Left hindlimb (tissue), 1 donor: Measurements from ENCODE around the gene GRPEL1.
"Not testable (repeated sequence)": the region's sequence is repeated elsewhere in the genome, so short reads cannot be mapped to it uniquely, and the experiment has no call there.

ENCODE experiments used
- DNase-seq: peaks from one replicate; pipeline ENCODE4 v3.0.0-alpha.2; 2018

The GRPEL1 gene

GRCh38 chr4:7089213-7089986 is 21.5 kb upstream of the GRPEL1 start:
- no peak for DNase-seq

- DNase-seq: no peak
Observed at GRCh38 chr4:7087036-7087435, 19.2 kb upstream of the GRPEL1 start.

- no peak for DNase-seq
Observed at GRCh38 chr4:7086384-7086783, 18.5 kb upstream of the GRPEL1 start.

- not testable (repeated sequence) for DNase-seq
Observed at GRCh38 chr4:7084564-7084961, 16.7 kb upstream of the GRPEL1 start.

- no peak for DNase-seq
Observed at GRCh38 chr4:7083597-7084563, 16.0 kb upstream of the GRPEL1 start.

GRCh38 chr4:7079909-7080308 is 12.0 kb upstream of the GRPEL1 start:
- not testable (repeated sequence) for DNase-seq

GRCh38 chr4:7079483-7079882 is 11.6 kb upstream of the GRPEL1 start:
- not testable (repeated sequence) for DNase-seq

GRCh38 chr4:7078025-7078424 is 10.2 kb upstream of the GRPEL1 start:
- no peak for DNase-seq

- no peak for DNase-seq
Observed at GRCh38 chr4:7077371-7077770, 9.5 kb upstream of the GRPEL1 start.

GRCh38 chr4:7076696-7077082 is 8.8 kb upstream of the GRPEL1 start:
- no peak for DNase-seq

GRCh38 chr4:7075962-7076695 is 8.3 kb upstream of the GRPEL1 start:
- DNase-seq: no peak

GRCh38 chr4:7074426-7074825 is 6.6 kb upstream of the GRPEL1 start:
- DNase-seq: no peak

- DNase-seq: no peak
Observed at GRCh38 chr4:7073526-7074390, 5.9 kb upstream of the GRPEL1 start.

GRCh38 chr4:7073059-7073458 is 5.2 kb upstream of the GRPEL1 start:
- DNase-seq: no peak

GRCh38 chr4:7070729-7071511 is 3.1 kb upstream of the GRPEL1 start:
- peak; percentile 77 for DNase-seq

- no peak for DNase-seq
Observed at GRCh38 chr4:7068883-7069282, 1.0 kb upstream of the GRPEL1 start.

- no peak for DNase-seq
Observed at GRCh38 chr4:7068279-7068842, 497 bp upstream of the GRPEL1 start.

GRCh38 chr4:7067126-7067451 is 775 bp downstream of the GRPEL1 start:
- no peak for DNase-seq

- DNase-seq: no peak
Observed at GRCh38 chr4:7066493-7066892, 1.4 kb downstream of the GRPEL1 start.

GRCh38 chr4:7066006-7066405 is 1.9 kb downstream of the GRPEL1 start:
- DNase-seq: no peak

- DNase-seq: no peak
Observed at GRCh38 chr4:7063362-7063761, 4.5 kb downstream of the GRPEL1 start.
